NCI-H82 treated with DMSO at 0.1 percent for 48 hours (cell line): Measurements from ENCODE around the gene PNPLA2.

Experiments
- DNase-seq: peaks from one replicate; lab custom pipeline; 2025; ENCODE audit not compliant: unreplicated experiment; lab: John Stamatoyannopoulos, UW

Gene PNPLA2

DNA sequence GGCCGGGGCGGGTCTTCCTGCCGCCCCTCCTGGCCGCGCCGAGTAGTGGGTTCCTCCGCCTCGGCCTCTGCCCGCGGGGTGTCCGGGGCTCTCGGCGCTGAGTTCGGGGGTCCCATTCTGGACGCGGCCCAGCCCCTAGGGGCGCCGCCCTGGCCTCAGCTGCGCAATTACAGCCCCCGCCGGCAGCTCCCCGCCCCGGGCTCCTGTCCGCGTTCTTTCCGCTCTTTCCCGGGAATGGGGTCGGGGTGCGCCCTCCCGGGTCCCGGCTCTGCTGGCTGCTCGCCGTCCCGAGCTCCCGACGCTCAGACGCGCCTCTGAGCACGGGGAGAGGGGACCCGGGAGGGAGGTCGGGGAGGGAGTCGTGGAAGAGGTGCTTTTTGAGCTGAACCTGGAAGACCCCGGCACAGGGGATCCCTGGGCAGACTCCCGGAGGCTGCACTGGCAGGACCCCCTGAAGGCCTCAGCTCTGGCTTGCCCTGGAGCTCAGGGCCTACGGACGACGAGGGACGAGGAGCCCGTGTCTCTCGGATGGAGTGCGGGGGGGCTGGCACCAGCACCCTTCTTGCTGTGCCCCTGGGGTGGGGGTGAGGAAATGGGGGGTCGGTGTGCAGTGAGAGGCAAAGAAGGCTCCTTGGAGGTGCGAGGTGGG, 24.5 kb downstream of the PNPLA2 start:
- DNase-seq, result no peak

- DNase-seq, result no peak
Measured at GRCh38 chr11:843818-844692, 25.3 kb downstream of the PNPLA2 start.

- no peak for DNase-seq
Measured at GRCh38 chr11:844693-845644, 26.3 kb downstream of the PNPLA2 start.

GRCh38 chr11:845872-846495, 27.3 kb downstream of the PNPLA2 start:
- no peak for DNase-seq

DNA sequence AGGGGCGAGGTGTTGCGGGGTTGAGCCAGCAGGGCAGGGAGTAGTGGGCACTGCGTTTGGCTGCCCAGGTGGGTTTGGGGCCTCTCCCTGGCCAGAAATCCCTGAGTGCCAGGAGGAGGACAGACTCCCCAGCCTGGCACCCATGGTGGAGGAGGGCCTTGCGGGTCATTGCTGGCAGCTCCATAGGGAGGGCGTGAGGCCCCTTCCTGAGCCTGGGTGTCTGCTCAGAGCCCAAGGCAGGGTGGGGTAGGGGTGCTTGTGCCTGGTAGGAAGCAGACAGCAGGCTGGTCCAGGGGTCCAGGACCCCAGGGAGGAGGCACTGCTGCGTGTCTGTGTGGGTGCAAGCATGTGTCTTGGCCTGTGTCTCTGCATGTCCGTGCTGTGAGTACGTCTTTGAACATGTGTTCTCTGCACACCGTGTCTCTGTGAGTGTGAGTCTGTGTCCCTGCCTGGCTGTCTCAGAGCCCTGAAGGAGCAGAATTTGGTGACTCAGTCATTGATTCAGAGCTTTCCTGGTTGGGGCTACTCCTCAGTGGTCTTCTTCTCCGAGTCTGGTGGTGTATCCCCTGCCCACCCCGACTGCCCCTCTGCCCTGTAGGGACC, 27.9 kb downstream of the PNPLA2 start:
- DNase-seq, result no peak

DNA sequence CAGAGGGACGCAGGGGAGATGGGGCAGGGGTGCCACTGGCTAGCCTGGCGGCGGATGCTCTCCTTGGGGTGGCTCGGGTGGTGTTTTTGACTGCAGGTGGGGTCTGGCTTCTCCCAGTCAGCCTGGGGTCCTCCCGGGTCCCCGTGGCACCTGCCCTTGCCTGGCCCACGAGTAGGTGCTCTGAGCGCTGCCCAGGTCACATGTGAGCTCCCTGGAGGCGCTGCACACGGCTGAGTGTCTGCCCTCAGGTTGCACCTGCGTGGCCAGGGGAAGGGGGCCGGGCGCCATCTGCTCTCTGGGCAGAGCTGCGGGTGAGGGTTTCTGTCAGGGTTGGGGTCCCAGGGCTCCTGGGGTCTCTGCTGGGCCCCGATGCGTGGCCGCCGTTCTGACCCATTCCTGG, 29.2 kb downstream of the PNPLA2 start:
- DNase-seq, result no peak

DNA sequence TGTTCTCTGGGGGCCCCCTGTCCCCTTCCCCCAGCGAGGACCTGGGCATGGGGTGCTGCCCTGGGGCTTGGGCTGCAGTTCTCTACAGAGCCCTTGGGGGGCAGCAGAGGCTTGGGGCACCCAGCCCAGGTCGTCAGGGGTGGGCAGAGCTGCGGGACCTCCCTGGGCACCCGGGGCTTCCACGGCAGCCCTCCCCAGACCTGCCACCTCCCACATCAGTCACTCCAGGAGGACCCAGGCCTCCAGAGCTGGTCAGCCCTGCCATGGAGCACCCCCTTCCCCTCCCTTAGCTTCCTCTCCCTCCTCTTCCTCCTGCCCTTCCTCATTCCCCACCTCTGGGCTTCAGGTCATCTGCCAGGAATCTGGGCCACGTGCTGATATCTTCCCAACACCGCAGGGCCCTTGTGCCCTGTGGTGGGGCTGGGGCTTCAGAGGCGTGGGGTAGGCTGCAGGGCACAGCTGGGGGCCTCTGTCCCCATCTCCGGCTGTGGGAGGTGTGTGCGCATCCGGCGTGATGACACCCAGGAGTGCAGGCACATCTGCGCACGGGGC, 29.7 kb downstream of the PNPLA2 start:
- DNase-seq, result no peak

- peak; percentile 27 for DNase-seq
Measured at GRCh38 chr11:849104-849824, 30.6 kb downstream of the PNPLA2 start.

GRCh38 chr11:849951-850774, 31.4 kb downstream of the PNPLA2 start:
- DNase-seq, result no peak

GRCh38 chr11:850775-851763, 32.4 kb downstream of the PNPLA2 start:
- DNase-seq, result no peak

- no peak for DNase-seq
Measured at GRCh38 chr11:852762-853161, 34.0 kb downstream of the PNPLA2 start.

DNA sequence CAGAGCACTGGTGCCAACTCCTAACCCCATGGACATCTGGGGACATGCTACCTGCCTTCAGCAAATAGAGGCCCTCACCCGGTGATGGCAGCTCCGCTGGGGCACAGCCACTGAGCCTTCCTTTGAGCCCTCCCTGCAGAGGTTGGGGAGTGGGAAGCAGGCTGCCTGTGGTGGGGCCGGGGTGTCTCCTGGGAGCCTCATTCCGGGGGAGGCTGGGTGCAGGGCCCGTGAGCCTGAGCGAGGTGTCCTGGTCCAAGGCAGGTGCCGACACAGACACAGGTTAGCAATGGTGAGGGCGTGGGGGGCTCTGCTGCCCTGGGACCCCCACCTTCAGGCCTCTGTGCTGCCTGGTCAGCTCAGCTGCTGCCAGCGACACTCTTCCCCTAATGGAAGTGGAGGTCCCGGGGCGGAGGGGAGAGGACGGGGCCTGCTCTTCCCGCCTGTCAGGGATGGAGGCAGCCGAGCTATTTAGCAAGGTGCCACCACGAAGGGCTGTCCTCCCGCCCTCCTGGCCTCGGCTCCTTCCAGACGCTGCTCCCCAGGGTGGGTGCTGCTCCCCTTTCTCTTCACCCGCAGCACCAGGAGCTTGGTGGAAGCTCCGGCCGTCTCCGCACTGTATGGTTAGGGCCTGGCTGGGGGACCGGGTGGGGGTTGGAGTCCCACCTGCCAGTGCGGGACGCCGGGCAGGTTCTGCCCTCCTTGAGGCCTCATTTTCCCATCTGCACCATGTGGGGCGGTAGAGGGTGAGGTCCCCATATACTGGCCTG, 35.2 kb downstream of the PNPLA2 start:
- DNase-seq, result no peak

DNA sequence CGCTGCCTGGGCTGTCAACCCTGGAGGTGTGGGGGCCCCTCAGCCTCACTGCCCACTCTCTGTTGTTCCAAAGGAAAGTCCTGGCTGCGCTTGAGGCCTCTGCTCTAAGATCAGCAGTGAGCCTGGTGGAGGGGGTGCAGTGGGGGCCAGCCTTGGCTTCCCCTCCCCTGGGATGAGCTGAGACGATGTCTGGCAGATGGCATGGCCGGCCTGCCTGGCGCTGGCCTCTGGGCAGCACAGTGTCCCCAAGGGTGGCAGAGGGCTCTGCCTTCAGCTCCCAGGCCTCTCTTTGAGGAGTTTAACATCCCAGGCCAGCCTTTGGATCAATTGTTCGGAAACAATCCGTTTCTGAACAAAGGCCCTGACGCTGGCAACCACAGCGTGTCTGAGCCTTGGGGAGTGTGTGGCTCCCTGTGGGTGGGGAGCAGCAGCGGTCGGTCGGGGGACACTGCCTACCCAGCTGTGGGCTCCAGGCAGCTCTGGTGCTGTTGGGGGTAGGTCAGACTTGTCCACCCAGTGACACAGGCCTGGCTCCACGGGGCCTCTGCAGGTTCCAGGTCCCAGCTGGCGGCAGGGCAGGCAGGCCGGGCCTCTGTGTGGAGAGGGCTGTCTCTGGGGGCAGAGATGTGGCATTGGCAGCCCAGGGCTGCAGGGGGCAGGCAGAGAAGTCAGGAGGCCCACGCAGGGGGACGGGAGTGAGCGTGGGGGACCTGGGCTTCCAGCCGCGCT, 36.1 kb downstream of the PNPLA2 start:
- no peak for DNase-seq

DNA sequence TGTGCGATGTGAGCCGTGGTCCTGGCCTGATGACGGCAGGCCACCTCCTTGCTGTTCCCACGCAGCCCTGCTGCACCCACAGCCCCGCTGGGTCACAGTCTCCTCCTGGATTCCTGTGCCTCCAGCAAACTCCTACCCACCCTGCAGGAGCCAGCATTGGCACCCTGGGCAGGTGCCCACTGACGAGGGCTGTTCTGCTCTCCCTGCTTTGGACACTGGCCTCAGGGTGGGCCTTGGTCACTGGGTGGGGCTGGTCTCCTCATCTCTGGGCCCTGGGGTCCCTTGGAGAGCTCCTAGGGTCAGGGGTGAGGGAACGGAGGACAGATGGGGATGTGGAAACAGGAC, 36.6 kb downstream of the PNPLA2 start:
- DNase-seq, result no peak

DNA sequence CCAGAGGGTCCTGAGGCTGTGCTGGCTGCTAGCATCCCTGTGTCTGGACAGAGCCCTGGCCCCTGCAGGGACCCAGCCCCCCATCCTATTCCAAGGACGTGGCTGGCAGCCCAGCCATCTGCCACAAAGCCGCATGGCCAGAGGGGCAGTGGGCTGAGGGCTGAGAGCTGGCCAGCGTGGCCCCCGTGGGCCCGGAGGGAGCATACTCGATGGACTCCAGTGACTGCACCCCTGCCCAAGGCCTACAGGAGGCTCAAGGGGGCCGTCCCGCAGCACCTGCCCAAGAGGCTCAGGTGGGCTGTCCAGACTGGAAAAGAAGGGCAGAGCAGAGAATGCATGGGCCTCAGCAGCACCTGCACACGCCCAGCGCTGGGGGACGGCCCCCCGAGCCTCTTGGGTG, 37.1 kb downstream of the PNPLA2 start:
- no peak for DNase-seq

DNA sequence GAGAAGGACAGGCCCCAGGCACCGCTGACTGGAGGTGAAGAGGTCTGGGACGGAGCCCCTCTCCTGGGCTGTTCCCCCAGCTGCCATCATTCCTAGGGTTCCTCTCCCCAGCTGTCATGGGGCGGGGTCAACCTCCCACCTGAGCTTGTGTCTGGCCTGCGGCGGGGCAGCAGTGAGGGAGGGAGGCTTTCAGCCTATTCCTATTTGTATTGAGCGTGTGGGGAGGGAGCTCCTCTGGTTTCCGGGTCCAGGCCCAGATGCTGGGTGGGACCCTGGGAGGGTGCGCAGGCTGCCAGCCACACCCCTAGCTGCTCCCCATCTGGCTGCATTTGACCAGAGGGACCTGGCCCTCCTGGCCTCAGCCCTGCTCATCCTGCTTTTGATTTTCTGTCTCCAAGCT, 37.7 kb downstream of the PNPLA2 start:
- DNase-seq, result no peak
